ENCODE data around the gene C21orf58.

Gene C21orf58

GRCh38 chr21:46285761-46286647 is 37.7 kb downstream of the C21orf58 start, which contains the start of gene YBEY:
TSS of gene YBEY (plus strand) at chr21:46286342. CDS start at chr21:46286914, 572 bp downstream.
- peak; percentile 30; the same call in 1 of the 2 replicates for TF ChIP-seq CTCF (IDR thresholded peaks at IDR 0.05)

DNA sequence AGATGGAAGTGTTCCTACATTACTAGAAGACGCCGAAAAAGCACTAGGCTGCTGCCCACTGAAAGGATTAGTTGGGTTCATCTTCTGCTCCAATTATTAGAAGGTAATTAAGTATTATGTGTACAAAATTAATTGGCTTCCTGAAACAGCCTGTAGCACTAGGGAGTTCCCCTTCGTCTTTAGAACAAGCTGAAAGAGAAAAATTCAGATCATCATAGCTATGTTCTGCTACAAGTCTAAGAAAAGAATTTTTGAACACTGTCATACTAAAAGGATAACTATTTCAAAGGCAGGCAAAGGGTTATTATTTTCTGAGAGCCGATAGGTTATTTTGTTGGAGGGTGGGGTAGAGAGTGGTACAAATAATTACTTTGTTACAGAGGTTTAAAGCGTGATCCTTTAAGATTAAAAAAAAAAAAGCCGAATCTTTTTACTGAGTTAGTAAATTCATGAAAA is 38.4 kb downstream of the C21orf58 start, which contains the start of gene MCM3AP:
Gene MCM3AP, minus strand, starts transcription at position 406 of the 456 bp plus-strand sequence. Its CDS starts 325 bp downstream, at position 81.
- no peak for TF ChIP-seq CTCF (IDR thresholded peaks at IDR 0.05)

DNA sequence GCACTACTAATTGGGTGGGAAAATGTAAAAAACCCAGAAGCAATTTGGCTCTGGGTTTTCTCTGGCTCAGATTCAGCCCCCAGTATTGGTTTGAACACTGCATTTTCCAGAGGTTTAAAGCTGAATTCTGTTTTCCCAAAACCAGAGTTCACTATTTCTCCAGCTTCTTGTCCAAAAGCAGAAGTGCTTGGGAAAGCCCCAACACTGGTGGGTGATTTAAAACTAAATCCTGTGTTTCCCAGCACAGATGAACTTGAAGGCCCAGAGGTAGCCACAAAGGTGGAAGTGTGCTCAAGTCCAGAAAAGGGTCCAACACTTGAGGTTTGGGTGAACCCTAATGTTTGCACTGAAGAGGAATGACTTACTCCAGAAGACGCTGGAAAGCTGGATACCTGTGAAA is 38.9 kb downstream of the C21orf58 start:
- no peak for TF ChIP-seq CTCF (IDR thresholded peaks at IDR 0.05)

GRCh38 chr21:46284077-46284644 is 39.5 kb downstream of the C21orf58 start:
- TF ChIP-seq CTCF (IDR thresholded peaks at IDR 0.05), result no peak

DNA sequence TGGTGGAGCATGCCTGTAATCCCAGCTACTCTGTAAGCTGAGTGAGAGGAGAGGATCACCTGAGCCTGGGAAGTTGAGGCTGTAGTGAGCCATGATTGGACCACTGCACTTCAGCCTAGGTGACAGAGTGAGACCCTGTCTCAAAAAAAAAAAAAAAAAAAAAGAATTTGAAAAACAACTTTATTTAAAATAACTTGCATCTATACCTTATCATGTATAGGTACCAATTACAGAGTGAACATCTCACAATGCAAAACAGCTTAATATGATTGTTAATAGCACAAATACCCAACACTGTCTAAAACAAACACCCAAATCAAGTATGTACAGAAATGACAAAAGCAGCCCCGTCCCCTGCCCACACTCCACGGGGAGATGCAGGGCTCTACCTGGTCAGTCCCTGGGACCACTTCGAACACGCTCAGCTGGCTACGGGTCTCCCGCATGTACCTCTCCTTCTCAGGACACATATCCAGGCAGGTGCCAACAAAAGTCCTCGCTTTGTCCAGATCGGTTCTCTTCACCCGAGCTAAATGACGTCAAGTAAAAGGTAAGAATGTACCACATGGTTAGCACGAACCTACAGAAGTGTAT is 48.8 kb downstream of the C21orf58 start:
- no peak for TF ChIP-seq CTCF (IDR thresholded peaks at IDR 0.05)

DNA sequence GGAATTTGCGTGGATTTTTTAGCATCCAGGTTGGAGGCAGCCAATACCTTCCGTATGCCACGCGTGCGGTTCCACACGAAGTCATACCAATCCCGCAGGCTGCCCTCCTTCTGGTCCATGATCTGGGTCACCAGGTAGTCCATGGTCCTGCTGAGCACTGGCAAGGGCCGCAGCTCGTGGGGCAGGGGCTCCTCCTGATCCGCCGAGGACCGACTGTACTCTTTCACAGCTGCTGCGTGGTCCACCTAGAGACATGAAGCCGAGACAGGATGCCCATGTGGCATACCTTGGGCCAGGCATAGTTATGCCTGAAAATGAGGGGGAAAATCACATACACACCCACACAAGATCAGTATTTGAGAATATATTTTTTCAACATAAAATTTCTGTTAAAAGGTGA is 50.3 kb downstream of the C21orf58 start:
- TF ChIP-seq CTCF (IDR thresholded peaks at IDR 0.05), result no peak

GRCh38 chr21:46269466-46269865 is 54.2 kb downstream of the C21orf58 start:
- TF ChIP-seq CTCF (IDR thresholded peaks at IDR 0.05), result no peak

All from LNCAP (cell line).